NCI-H1105 (cell line): ENCODE results near the gene ADAM33.

Source experiments
- DNase-seq: peaks from one replicate; lab custom pipeline; 2025; lab: John Stamatoyannopoulos, UW

Gene ADAM33

GRCh38 chr20:3646651-3647050, 35.2 kb downstream of the ADAM33 start:
- DNase-seq: no peak

DNA sequence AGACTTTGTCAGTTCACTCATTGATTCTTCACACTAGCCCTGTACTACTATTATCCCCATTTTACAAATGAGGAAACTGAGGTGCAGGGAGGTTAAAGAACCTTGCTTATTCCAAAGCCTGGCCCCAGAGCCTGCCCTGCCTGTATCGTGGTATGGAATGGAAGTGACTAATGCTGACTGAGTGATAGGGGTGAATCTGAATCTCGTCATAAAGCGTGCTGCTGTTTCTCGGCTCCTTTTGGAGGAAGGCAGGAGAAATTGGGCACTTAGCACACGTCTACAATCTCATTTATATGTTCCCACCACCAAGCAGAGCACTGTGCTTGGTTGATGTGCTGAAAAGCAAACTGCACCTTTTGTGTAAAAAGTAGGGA, 35.8 kb downstream of the ADAM33 start:
- DNase-seq: no peak

- no peak for DNase-seq
Measured at GRCh38 chr20:3645309-3646066, 36.3 kb downstream of the ADAM33 start.

- DNase-seq: no peak
Measured at GRCh38 chr20:3640259-3640658, 41.6 kb downstream of the ADAM33 start.

DNA sequence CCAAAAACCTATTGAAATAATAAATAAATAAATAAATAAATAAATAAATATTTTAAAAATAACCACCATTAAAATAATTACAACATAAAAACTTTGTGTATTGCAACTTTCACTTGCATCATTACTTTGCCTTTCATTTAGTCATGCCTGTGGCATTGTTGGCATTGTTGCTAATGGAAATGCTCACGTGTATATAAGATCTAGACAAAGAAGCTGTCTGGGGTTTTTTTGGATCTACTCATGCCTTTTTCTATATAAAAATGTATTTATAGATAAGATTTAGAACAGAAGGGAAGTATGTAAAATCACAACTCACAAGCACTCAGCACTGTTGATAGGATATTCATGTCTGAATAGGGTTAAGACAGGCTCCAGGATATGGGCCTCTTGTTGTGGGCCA, 46.5 kb downstream of the ADAM33 start:
- no peak for DNase-seq

DNA sequence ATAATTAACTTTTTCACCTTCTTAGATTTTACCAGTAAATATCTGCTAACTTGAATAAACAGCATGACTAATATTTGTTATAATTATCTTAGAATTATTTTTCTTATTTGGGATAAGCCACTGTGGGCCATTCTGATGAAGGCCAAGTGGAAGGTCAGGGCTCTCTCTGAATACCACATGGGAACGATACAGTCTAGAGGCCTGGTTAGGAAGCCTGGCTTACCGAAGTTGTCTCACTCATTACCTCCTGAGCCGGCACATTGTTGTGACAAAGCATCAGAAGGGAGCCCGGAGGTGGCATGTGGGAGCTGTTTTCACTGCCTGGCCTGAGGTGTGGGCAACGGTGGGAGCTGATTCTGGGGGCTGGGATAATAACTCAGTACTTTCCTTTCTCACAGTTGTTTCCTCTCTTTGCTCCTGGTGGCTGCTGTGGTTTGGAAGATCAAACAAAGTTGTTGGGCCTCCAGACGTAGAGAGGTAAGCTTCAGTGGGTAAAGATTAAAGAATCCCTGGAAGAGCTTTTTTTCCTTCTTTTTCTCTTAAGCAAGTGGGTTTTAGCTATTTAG, 47.8 kb downstream of the ADAM33 start:
- no peak for DNase-seq

DNA sequence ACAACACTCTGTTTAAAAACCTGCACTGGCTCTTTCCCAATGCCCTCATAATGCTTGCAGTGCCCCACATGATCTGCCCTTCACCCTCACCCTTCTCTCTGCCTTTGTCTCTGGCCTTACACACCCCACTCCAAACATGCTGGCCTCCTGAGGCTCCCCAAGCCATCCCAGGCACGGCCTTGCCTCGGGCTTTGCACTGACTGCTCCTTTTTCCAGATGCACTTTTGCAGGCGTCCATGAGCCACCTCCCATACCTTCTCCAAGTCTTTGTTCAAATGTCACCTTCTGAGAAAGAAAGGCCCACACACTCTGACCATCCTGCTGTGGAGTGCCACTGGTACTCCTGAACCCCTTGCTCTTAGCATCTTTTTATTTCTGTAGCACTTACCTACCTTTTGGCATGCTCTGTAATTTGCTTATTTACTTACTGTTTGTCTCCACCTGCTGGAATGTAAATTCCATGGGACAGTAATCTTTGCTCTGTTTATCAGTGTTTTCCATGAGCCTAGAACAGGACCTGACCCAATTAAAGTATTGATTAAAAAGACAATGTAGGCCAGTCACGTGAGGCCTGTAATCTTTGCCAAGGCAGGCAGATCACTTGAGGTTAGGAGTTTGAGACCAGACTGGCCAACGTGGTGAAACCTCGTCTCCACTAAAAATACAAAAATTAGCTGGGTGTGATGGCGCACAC, 49.4 kb downstream of the ADAM33 start:
- DNase-seq: no peak

- no peak for DNase-seq
Measured at GRCh38 chr20:3631534-3631933, 50.3 kb downstream of the ADAM33 start.

DNA sequence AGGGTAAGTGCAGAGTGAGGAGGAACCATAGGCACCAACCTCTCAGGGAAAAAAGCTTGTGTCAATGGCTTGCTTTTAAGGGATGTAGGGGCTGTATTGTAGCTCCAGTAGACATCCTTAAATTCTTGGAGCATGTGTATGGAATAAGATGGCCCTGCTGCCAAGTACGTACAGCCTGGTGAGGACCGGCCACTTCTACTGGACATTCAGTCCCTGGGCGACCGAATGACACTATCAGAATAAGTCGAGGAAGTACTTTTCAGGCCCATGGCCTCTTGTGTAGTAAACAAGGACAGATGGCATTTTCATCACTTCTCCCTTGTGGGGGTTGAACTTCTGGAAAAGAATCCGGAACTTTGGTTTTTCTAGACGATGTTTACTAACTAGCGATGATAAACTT, 51.4 kb downstream of the ADAM33 start:
- DNase-seq: no peak

- no peak for DNase-seq
Measured at GRCh38 chr20:3629893-3630292, 51.9 kb downstream of the ADAM33 start.

DNA sequence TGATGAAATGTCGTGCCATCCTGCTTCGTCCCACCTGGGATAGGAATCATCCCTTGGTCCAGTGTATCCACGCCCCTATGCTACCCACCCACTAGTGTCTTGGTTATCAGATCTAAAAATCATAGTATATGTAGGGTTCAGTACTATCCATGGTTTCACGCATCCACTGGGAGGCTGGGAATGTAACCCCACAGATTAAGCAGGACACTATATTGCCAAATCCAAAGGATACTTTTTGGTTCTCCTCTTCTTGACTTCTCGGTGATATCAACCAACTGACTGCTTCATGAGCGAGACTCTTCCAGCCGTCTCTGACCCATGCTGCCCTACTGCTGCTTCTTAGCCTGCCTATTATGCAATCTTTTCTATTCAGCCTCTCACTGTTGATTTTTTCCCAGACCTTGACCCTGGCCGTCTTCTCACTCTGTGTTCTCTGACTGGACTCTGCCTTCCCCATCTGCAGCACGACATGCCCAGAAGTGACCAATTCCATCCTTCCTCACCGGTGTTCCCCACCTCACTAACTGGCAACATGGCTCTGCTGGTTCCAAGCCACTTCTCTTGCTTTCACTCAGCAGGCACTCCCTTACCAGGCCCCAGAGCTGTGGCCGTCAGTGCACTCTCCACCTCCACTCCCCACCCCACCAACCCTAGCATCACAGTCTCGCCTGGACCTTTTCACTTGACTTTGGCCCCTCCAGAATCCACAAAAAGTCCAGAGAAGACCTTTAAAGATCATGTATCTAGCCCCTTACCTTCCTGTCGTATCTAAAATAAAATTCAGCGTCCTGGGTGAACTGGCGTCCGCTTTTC, 53.1 kb downstream of the ADAM33 start:
- no peak for DNase-seq

- no peak for DNase-seq
Measured at GRCh38 chr20:3627476-3627875, 54.3 kb downstream of the ADAM33 start.

- no peak for DNase-seq
Measured at GRCh38 chr20:3622406-3622805, 59.4 kb downstream of the ADAM33 start.

GRCh38 chr20:3621111-3621510, 60.7 kb downstream of the ADAM33 start:
- DNase-seq: no peak
